Fibroblast of lung (primary cell): Measurements from ENCODE around the gene ENO3. TPM values are rescaled to one million over a fixed set of nuclear protein-coding genes. Genes with fewer than 3 reads are reported as not detected.

Experiments
- DNase-seq, 2 donors: peaks; one replicate each; pipeline versions ENCODE4 v3.0.0 to v3.0.0-alpha.2; 2010; ENCODE audit warnings: low read depth in 2 of 2
- H2AFZ ChIP-seq: 2 replicates; pipeline ENCODE4 v1.5.1; 2012; ENCODE audit warnings: low read length, control low read depth, inconsistent platforms
- H3K27ac ChIP-seq: 2 replicates; pipeline ENCODE4 v1.5.1; 2011; ENCODE audit warnings: low read length, control low read depth; ENCODE audit not compliant: insufficient read depth
- H3K27me3 ChIP-seq: 2 replicates; pipeline ENCODE4 v1.5.1; 2011; ENCODE audit warnings: mild to moderate bottlenecking, low read length; ENCODE audit not compliant: control insufficient read depth, insufficient read depth
- H3K36me3 ChIP-seq: 2 replicates; pipeline ENCODE4 v1.5.1; 2011; ENCODE audit warnings: low read length; ENCODE audit not compliant: control insufficient read depth, insufficient read depth
- H3K4me1 ChIP-seq: 2 replicates; pipeline ENCODE4 v1.5.1; 2011; ENCODE audit warnings: low read length; ENCODE audit not compliant: control insufficient read depth, insufficient read depth; ENCODE audit errors: extremely low read depth
- H3K4me2 ChIP-seq: 2 replicates; pipeline ENCODE4 v1.5.1; 2011; ENCODE audit warnings: low read length, control low read depth; ENCODE audit not compliant: insufficient read depth; ENCODE audit errors: extremely low read depth
- H3K4me3 ChIP-seq, 4 experiments: fragments of 200-600 bp in 1 of 4; sonication (generic) in 1 of 4; replicated peaks in 1 of 4; 2 replicates each; pipeline ENCODE4 v1.5.1; 2011 to 2016; ENCODE audit warnings: low read length in 4 of 4, low read depth in 3 of 4, mild to moderate bottlenecking in 3 of 4, control low read depth in 2 of 4, inconsistent platforms in 1 of 4, mixed read lengths in 1 of 4; ENCODE audit not compliant: insufficient read depth in 1 of 4; ENCODE audit errors: control extremely low read depth in 1 of 4
- H3K79me2 ChIP-seq: 2 replicates; pipeline ENCODE4 v1.5.1; 2012; ENCODE audit warnings: mild to moderate bottlenecking, low read length, inconsistent platforms; ENCODE audit not compliant: control insufficient read depth, insufficient read depth
- H3K9ac ChIP-seq: 2 replicates; pipeline ENCODE4 v1.5.1; 2011; ENCODE audit warnings: mild to moderate bottlenecking, low read length, control low read depth; ENCODE audit not compliant: insufficient read depth
- H3K9me3 ChIP-seq: 2 replicates; pipeline ENCODE4 v1.5.1; 2012; ENCODE audit warnings: low read depth, low read length; ENCODE audit not compliant: control insufficient read depth, insufficient read depth
- H4K20me1 ChIP-seq: 2 replicates; pipeline ENCODE4 v1.5.1; 2011; ENCODE audit warnings: low read length; ENCODE audit not compliant: control insufficient read depth, insufficient read depth; ENCODE audit errors: extremely low read depth
- EZH2 ChIP-seq: IDR thresholded peaks from 2 replicates; pipeline ENCODE4 v1.5.1; 2012; ENCODE audit warnings: low read length, control low read depth, mild to moderate bottlenecking; ENCODE audit errors: missing control alignments
- polyA plus RNA-seq, 2 donors: library from polyadenylated mRNA; depleted of rRNA in 1 of 2; stranded (reverse) in 1 of 2; unstranded in 1 of 2; fragments of >200 nt; gene quantifications; 2 replicates each; pipeline ENCODE4 v1.2.1, GENCODE V29; 2011 to 2012; ENCODE audit warnings: missing spikeins in 1 of 2
- total RNA-seq: library from RNA; depleted of rRNA; stranded (reverse); fragments of >200 nt; gene quantifications from 2 replicates; pipeline ENCODE4 v1.2.1, GENCODE V29; 2014
- TF ChIP-seq, protein P1 (sequence below), 2 donors: IDR thresholded peaks in 1 of 2; conservative IDR thresholded peaks in 1 of 2; 1 replicate in 1 of 2; 2 replicates in 1 of 2; pipeline ENCODE4 v1.5.1; 2011 to 2012; ENCODE audit warnings: low read length in 2 of 2, control low read depth in 1 of 2, inconsistent platforms in 1 of 2, low read depth in 1 of 2, mild to moderate bottlenecking in 1 of 2

ENO3 gene
- total and polyA plus RNA-seq, 2 donors (not counting 1 experiment from before 2014, with no cell fraction given), result 2.0 to 4.3 TPM

GRCh38 chr17:4987767-4988567 lies 37.0 kb downstream of the ENO3 start:
- H2AFZ ChIP-seq, result peak overlapping the region; percentile 90
- no peaks in the 10 kb centered on the region for H3K9me3 ChIP-seq
- peak overlapping the region; percentile 96 for H3K4me2 ChIP-seq
- peaks cover 8% of the 10 kb centered on the region for H3K79me2 ChIP-seq
- no peak for TF ChIP-seq EZH2
- TF ChIP-seq, protein P1, sequence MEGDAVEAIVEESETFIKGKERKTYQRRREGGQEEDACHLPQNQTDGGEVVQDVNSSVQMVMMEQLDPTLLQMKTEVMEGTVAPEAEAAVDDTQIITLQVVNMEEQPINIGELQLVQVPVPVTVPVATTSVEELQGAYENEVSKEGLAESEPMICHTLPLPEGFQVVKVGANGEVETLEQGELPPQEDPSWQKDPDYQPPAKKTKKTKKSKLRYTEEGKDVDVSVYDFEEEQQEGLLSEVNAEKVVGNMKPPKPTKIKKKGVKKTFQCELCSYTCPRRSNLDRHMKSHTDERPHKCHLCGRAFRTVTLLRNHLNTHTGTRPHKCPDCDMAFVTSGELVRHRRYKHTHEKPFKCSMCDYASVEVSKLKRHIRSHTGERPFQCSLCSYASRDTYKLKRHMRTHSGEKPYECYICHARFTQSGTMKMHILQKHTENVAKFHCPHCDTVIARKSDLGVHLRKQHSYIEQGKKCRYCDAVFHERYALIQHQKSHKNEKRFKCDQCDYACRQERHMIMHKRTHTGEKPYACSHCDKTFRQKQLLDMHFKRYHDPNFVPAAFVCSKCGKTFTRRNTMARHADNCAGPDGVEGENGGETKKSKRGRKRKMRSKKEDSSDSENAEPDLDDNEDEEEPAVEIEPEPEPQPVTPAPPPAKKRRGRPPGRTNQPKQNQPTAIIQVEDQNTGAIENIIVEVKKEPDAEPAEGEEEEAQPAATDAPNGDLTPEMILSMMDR (conservative IDR thresholded peaks at IDR 0.05 in 1 of 2, IDR thresholded peaks at IDR 0.05 in 1 of 2; ENCODE audit: low read depth in 1 of 2, low read length in 2 of 2), result no peak
- H3K27ac ChIP-seq, result peak overlapping the region; percentile 87
- H3K27me3 ChIP-seq, result no peaks in the 10 kb centered on the region
- H3K36me3 ChIP-seq, result peaks cover 3% of the 10 kb centered on the region
- H3K9ac ChIP-seq, result peak overlapping the region; percentile 82
- peak overlapping the region; percentile 81 to 98 (median 85) for H3K4me3 ChIP-seq
- DNase-seq, result peak in 1 of 2 donors; percentile 20
- H3K4me1 ChIP-seq, result peaks cover 7% of the 10 kb centered on the region
- no peaks in the 10 kb centered on the region for H4K20me1 ChIP-seq

GRCh38 chr17:4994081-4994595 lies 43.2 kb downstream of the ENO3 start:
- peaks cover 11% of the 10 kb centered on the region for H3K79me2 ChIP-seq
- H4K20me1 ChIP-seq, result no peaks in the 10 kb centered on the region
- H3K4me1 ChIP-seq, result no peaks in the 10 kb centered on the region
- no peak for DNase-seq
- no peaks in the 10 kb centered on the region for H3K9me3 ChIP-seq
- no peak overlapping the region for H3K4me2 ChIP-seq
- H3K4me3 ChIP-seq, result no peak overlapping the region
- no peak overlapping the region for H2AFZ ChIP-seq
- H3K9ac ChIP-seq, result no peak overlapping the region
- no peaks in the 10 kb centered on the region for H3K36me3 ChIP-seq
- H3K27ac ChIP-seq, result no peak overlapping the region
- no peak for TF ChIP-seq EZH2
- TF ChIP-seq, protein P1 (conservative IDR thresholded peaks at IDR 0.05 in 1 of 2, IDR thresholded peaks at IDR 0.05 in 1 of 2; ENCODE audit: low read depth in 1 of 2, low read length in 2 of 2), result no peak
- H3K27me3 ChIP-seq, result no peaks in the 10 kb centered on the region

DNA sequence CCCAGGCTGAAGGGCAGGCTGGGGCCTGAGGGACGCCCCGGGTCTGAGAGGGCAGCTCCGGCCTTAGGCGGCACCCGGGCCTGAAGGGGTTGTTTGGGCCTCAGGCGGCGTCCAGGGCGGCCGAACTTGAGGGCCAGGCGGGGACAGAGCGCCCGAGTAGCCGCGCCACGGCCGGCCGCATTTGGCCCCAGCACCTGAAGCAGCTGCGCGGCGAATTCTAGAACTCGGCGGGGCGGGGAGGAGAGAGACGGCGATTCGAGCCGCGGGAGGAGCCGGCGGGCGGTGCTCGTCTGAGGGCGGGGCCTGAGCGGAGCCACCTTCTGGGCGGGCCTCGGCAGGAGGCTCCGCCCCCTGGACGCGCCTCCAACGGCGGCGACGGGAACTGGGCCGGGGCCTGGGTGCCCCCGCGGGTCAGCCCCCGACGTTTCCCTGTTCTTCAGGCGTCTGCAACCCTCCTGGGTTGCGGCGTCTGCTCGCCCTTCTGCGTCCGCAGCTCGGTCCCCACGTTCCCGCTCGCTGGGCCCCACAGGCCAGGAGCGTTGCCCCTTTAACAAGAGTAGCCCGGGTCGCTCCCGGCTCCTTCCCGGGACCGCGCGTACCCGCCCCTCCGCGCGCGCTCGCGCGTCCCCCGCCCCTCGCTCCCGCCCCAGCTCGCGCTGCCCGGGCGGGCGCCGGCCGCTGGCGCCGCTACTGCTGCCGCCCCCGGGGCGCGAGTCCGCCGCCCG lies 46.5 kb downstream of the ENO3 start, which contains the start of the genes INCA1 and KIF1C:
INCA1 (minus strand) TSS at position 221 of the 725 bp plus-strand sequence. CDS start 3,085 bp downstream, outside the sequence.
KIF1C (plus strand) TSS at position 649 of the 725 bp plus-strand sequence. CDS start 2,297 bp downstream, outside the sequence.
- Histone ChIP-seq H3K9me3 (no peaks in the 10 kb centered on the region), H3K4me3 (peak within 1 kb of the TSS; percentile 68 to 95 (median 92)), H3K27ac (peak within 1 kb of the TSS; percentile 61), H3K27me3 (no peaks in the 10 kb centered on the region), H3K9ac (peak within 1 kb of the TSS; percentile 67), H3K79me2 (peaks cover 29% of the 10 kb centered on the region), H2AFZ (peak within 1 kb of the TSS; percentile 90), H3K4me2 (peak within 1 kb of the TSS; percentile 86), H3K36me3 (peaks cover 11% of the 10 kb centered on the region), H4K20me1 (no peaks in the 10 kb centered on the region), H3K4me1 (peaks cover 12% of the 10 kb centered on the region)
- TF ChIP-seq, protein P1 (conservative IDR thresholded peaks at IDR 0.05 in 1 of 2, IDR thresholded peaks at IDR 0.05 in 1 of 2; ENCODE audit: low read depth in 1 of 2, low read length in 2 of 2), result no peak
- no peak for TF ChIP-seq EZH2
- DNase-seq, result peak; percentile 85
